Inflammatory macrophage treated with lipopolysaccharide for 4 hours (primary cell): ENCODE results near the gene FBN1.

Experiments used
- DNase-seq: peaks from one replicate; pipeline ENCODE4 v3.0.0-alpha.2; 2020

FBN1 gene

DNA sequence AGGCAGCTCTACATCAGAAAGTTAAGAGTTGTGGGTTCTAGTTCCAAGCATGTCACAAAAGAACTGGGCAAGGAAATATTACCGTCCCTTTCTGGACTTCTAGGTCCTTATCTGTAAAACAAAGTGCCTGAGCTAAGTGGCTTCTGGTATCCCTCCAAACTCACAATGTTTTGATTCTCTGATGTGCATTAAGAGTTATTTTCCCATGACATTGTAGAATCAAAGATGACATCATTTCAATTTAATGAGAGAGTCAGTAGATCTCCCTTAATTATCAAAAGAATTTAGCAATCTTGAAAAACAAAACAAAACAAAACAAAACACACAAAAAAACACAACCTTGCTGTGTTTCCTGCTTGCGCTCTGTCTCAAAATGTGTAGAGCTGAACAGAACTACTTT is 225.6 kb downstream of the FBN1 start:
- DNase-seq = no peak

DNA sequence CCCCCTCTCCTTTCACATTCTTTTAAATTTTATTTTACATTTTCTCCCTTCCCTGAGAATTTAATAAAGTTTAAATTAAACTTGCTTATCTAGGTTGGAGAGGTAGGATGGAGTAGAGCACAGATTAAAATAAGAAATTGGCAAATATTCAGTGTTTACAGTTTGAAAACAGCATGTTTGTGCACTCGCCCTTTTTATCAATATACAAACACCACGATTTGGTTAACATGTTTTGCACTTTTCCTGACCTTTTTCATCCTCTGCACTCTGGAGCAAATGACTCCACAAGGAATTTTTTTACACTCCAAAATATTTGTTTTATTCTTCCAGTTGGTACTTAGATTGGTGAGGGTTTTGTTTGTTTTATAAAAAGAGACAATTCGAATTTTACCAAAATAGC is 227.2 kb downstream of the FBN1 start:
- no peak for DNase-seq

DNA sequence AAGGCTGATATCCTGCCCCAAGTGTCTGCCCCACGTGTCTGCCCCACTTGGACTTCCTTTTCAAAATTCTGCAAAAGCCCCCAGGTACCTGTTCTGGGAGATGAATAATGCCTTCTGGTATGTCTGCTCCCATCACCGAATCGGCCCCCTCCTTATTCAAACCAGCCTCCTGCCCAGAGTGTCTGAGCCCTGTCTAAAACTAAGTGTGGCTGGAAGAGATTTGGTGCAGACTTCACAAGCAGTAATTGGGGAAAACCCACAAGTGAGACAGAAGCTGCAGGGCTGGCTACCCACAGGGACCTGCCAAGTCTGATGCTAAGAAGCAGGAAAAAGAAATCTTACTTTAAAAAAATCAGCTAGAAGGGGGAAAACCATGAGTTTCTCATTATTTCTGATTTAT is 229.2 kb downstream of the FBN1 start:
- no peak for DNase-seq

DNA sequence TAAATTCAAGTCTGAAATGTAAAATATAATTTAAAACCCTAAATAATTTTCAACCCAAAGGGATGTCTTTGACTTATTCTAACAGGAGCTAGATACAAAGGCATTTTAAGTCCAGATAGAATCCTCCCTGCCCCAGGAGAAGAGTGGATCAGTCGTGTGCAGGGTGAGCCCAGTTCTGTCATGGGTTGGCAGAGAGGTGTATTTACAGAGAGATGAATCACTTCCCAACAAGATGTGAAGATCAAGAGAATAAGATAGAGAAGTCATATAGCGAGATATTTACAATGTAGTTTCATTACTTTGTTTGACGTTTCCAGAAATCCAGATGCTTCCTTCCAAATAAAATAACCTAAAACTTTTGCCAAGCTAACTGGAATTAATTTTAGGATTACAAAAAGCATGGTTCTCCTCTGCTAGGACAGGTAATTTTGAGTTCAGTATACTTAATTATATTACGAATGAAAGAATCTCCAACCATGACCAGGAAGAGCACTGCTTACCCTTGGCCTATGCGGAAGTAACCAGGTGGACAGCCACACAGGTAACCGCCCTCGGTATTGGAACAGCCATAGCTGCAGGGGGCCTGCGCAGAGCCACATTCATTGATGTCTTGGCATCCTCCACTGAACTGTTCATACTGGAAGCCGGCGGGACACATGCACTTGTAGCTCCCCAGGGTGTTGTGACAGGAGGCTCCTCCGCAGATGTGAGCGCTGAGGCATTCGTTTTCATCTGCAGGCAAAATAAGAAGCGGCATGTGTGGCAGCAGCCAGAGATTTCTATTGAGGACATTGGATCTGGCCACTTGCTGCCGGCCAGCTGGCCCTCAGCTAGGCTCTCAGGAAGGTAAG is 230.2 kb downstream of the FBN1 start:
- DNase-seq = no peak

DNA sequence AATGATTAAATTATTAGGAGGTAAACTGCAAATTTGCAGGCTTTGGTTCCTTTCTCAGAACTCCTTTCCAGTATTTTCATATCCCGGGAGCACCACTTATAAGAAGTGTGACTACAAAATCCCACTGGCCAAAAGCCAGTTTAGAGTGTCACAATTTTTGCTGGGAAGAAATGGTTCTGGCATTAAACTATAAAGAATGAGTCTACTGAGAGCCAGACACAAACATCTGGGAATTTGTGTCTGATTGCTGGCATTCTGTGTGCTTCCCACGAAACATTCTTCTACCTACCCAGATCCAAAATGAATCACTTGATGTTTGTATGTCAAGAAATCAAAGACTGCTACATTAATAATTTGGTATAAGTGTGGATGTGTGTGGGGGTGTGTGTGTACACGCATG is 231.5 kb downstream of the FBN1 start:
- DNase-seq = no peak

DNA sequence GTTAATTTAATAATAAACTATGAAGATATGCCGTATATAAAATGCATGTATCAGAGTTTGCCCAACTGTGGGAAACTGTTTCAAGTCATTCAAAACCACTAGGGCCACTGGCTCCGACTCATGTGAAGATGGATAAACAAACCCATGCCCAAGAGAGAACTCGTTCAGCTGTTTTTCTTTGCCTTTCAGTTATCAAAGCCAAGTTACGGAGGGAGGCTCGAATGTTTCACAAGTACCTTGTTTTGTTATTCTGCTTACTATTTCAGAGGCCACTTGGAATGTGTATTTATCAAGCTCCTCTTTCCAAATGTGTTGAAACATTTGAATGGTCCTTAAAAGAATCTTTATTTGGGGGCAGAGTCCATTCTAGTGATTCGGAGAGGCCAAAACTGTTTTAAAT is 232.2 kb downstream of the FBN1 start:
- no peak for DNase-seq

DNA sequence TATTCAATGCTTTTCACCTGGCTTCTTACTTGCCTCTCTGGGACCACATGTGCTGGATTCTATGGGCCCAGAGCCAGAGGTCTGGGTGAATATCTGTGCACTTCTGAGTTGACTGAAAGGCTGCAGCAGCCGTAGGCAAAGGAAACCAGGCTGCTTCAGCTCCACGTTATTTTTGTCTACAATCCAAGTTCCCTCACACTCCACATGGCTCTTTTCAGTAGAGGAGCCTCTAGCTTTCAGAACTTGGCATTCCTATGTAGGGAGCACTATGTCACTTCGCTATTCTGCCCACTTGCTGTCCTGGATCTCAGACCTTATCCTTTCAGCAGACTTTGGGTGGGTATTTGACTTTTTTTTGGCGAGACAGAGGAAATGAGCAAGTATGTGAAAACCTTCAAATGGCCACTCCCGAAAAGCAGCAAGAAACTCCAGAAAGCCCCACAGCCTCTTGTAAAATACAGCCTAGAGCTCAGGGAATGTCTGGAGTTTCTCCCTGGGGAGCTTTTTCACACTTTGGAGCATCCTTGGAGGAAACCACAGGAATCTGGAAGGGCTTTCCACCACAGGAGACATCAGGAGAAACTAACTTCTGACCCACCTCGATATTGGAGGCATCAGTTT is 233.4 kb downstream of the FBN1 start:
- DNase-seq = no peak

DNA sequence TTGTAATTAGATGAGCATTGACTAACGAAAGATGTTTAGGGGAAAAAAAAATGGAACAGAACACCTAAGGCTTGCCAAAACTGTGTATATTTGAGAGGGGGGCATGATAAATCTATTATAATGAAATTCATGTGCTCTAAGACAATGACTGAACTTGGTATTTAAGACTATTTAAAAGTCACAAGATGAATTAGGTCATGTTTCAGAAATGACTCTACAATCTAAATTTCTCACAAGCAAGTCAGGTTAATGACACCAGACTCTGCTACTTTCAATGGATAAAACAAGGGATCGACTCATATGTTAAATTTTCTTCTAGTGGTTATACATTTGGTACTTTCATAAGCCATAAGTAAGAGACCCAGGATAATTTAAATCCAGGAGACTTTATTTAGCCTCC is 235.9 kb downstream of the FBN1 start:
- no peak for DNase-seq

DNA sequence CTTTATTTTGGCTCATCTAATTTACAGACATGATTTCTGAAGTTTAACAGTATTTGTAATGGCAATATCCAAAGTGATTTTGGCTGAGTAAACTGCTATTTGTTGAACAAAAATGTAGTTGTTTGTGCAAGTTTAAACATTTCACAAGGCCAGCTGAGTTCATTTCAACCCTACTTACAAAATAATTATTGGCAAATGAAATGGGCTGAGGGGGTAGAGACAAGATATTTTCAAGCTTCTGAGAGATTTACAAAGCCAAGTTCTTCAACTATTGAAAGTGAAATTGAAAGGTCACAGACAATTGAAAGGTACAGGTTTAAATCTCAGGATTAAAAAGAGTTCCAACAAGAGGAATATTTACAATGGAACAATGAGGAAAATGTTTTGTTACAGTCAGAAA is 237.2 kb downstream of the FBN1 start:
- no peak for DNase-seq

DNA sequence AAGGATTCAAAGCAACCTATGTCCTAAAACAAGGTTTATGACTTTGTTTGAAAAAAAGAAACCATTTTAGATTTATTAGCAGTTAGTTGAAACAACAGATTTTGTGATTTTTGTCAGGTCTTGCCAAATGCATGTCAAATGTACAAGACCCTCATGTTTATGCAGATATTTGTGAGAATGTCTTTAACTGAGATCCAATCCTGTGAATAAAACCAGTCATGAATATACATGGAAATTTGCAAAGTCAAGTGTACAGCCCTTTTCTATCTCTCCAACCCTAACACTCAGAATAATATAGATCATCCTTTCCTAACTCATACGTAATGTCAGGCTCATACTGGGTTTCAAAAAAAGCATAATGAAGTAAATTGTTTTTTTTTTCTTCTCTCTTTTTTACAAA is 237.9 kb downstream of the FBN1 start:
- no peak for DNase-seq

DNA sequence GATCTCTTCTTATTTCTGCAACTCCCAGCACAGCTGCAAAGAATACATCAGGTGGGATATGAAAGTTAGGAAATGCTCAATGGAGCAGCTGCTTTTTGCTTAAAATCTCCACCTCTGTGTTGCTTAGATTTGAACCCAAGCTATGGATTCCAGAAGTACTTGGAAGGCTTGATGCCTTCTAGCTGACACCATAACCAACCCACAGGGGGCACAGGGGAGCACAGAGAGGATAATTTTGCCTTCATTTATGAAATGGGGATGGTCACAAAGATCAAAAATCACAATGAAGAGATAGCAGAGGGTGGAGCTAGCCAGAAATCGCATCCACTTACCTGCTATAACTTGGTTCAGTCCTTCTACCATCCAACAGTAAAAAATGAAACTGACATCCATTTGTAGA is 238.6 kb downstream of the FBN1 start:
- no peak for DNase-seq

DNA sequence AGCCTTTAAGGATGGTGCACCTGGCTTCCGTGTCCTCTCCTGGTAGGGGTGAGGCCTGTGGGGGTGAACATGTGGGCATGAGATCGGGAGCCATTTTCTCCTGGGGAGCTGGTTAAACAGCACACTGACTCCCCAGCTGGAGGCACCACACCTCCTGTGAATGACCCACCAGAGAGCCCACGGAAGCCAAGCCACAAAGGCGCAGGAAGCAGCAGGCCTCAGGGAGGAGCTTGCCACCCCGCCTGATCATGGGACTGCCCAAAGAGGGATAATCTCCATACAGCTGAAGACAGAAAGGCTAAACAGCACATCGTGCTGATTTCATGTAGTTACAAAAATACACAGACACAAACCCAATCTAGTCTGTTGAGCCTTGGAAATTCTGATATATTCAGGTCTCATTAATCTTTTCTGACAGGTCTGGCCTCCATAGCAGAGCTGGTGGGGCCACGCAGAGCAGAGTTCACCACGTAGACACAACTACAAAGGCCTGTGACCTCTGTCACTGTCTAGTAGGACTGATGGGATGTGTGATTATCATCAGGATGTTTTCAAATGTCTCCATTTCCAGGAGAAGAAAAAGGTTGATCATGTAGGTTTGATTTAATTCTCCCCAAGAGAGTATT is 239.1 kb downstream of the FBN1 start:
- DNase-seq = no peak

DNA sequence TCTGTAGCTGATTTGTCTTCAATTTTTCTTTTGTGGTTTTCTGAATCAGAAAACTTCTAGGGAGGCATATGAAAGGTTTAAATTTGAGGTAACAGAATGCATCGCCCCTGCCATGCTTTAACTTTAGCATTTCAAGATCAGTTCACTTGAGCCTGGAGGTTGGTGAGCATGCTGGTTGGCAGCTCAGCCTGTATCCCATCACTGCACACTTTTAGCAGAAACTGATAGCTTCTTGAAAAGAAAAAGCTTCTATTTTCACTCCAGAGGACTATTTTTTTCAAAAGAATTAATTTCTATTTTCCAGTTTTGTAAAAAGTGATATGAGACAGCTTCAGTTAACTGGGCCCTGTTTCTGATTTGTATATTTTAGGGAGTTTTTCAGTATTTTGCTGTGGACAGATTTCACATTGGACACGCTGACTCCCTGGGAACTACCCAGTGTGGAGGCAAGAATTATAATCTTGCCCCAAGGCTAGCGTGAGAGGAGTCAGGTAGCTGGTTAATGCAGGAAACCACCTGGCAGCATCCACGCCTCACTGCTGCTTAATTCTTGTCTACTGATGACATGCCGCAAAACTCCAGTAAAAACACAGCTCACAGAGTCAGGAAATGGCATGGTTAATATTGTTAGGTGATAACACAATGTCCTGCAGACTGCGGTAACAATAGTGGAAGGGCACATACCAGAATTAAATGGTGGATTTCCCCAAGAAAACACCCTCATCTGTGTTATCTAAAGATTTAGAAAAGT is 242.9 kb downstream of the FBN1 start:
- DNase-seq = no peak

DNA sequence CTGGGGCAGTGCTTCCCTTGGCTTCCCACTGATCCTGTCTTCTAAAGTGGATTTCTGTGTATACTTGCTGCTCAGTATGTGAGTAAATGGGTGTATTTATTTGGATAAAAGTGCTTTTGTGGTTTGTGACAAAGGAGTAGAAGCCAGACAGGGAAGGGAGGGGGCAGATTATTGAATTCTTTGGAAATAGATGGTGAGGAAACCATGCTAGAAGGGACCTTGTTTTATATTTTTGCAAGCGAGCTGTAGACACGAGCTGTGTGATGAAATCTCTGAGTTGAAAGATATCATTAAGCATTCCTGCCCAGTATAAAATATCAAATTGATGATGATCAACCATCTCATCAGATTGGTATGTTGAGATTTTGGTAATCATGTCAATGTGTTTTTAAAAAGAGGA is 245.4 kb downstream of the FBN1 start:
- no peak for DNase-seq

DNA sequence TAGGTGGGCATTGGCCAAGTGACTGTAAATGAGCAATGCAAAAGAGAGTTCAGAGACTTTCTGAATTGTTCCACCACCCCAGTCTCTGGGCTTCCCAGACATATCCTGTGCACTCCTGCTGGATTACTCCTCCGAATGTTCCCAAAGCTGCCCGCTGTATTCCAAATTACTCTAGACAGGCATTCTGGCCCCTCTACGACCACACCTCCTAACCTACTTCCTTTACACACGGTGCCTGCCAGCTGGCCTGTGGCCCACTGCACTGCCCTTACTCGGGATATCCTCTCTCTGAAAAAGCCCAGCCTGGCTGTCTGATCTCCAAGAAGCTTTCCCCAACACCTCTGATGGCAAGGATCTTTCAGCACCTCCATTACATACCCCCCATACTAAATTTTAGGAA is 247.7 kb downstream of the FBN1 start:
- no peak for DNase-seq

DNA sequence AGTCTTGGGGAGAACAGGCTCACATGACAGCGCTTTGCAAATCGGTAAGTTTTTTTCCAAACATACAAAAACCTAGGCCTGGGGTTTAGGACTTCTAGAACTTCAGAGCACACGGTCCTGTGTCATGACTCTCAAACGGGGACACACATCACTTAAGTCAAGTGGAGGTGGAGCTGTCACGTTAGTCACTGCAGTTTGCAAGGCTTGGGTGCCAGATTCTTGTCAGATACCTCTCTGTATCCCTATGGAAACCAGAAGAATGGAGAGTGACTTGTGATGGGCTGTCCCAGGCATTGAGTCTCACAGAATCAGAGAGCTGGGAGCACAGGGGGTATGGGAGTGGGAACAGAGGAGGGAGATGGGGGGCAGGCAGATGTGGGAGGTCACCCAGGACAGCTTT is 249.5 kb downstream of the FBN1 start:
- no peak for DNase-seq

DNA sequence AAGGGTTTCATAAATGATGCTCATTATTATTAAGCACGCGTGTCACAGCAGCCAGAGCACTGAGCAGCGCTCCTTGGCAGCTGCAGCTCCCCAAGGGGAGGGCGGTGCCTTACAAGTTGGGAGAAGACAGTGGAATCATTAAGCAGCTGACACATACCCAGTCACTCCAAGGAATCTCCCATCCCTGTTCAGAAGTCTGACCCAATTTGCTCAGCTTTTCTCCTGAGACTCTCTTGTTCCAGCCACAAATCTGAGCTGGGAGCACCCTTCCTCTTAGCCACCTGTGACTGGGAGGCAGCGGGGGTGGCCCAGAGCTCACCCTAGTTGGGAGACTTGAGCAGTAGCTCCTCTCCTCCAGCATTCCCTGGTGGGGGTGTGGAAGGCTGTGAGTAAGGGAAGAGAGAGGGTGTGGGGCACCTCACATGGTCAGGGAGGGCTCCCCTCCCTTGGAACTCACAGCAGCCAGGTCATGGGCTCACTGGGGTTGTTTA is 249.9 kb downstream of the FBN1 start:
- DNase-seq = no peak

DNA sequence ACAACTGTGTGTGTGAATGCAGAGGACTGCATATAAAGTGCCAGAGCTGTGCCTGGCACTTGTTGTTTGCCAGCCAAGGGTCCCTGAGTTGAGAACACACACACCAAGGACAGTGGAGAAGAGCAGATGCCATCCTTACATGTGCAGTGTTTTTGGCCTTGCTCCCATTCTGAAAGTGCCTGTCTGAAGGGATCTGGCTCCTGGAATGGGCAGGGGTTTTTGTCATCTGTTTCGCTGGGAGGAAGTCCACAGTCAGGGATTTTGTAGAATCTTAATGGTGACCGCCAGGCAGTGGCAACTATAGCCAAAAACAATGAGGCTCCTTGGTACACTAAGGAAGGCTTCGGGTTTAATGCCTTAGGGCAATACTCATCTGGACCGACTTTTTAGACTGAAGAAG is 250.5 kb downstream of the FBN1 start:
- no peak for DNase-seq

DNA sequence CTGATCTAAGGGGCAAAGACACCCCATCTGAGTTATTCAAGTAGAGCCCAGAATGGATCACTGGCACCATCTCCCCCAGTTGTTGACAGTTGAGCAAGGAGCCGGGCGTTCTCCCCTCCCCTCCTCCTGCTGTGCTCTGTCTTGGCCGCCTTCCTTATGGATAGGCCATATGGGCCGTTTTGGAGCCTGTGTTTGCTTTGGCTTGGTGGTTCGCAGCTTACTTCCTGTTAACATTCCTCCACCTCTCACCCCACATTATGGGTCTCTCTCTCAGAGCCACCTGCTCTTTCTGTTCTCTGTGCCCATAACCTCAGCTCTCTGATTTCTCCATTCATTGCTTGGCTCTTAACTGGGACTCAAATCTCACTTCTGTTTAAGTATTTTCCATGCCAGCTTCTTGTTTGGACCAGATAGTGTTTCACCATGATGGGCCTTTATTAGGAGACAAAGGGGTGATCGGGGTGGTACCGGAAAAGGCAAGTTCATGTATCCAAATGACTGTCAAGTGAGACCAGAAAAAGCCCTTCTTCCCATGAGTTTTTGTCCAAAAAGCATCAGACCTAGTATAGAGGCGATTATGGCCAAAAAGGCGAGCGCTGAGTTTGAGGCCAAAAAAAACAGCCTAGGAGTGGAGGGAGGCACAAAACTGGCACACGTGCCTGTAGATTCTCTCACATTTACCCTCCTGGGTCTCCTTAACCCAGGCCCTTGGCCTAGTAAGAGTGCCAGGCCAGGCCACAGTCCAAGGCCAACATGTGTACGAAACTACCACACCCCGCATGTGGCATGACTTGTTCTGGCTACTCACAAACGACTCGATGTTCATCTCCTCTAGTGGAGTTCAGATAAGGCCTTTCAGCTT is 251.6 kb downstream of the FBN1 start:
- DNase-seq = no peak

DNA sequence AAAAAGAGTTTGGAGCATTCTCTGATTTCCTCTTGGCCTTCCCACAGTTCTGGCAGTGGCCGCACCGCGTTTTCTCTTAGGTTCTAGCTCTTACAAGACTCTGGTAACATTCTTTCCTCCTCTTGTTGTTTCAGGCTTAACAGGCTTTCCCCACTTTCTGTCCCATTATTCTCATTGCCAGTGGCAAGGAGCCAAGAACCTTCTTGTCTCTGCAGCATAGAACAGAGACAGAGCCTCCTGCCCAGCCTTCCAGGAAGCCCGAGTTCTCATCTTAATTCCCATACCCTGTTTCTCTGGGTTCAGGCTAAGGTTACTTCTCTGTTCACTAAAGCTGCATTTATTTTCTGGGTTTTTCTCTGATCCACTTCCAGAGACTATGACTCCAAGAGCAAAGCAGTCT is 253.2 kb downstream of the FBN1 start:
- DNase-seq = no peak

DNA sequence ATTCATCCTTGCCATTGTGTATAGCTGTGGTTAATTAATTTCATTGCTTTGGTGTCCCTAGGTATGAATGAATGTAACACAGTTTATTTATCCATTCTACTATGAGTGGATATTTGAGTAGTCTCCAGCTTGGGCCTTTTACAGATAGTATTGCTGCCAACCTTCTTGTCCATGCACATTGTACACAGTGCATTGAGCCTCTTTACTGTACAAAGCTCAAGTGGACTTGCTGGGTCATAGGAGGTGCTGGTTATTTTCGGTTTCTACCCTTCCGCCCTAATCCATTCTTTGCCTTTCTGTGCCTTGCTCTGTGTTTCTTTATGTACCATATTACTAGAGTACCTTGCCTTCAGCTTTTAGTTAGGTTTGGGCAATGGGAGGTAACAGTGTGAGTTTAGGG is 253.6 kb downstream of the FBN1 start:
- no peak for DNase-seq

DNA sequence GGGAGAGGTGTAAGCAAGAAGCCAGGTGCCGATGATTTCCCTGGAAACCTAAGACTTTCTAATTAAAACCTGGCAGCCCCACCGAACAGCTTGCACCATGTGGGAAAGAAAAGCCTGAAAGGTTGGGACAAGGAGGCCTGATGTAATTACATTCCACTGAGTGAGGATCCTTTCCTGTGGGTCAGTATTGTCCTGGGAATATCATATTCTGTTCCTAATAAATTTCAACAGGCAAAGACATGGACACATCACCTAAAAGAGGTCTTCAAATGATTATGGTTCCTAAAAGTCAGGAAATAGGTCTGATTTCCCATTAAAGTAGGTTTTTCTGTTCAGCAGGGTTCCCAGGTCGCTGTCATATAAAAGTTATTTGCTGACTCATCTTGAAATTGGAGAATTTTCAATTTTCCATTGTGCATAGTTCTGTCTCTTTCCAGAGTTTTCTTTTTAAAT is 255.8 kb downstream of the FBN1 start:
- DNase-seq = no peak
